GM18867 (cell line): ENCODE data around the gene TMEM151A.
A peak's percentile ranks its signal among the peaks of the same experiment; 100 is the strongest.
"Not testable (repeated sequence)": the region's sequence is repeated elsewhere in the genome, so short reads cannot be mapped to it uniquely, and the experiment has no call there.

ENCODE experiments used
- ATAC-seq: cut with Tn5 transposase; IDR thresholded peaks from one replicate; pipeline ENCODE4 v1.9.1; 2021; ENCODE audit warnings: mild to moderate bottlenecking, moderate library complexity; ENCODE audit not compliant: unreplicated experiment

TMEM151A gene

DNA sequence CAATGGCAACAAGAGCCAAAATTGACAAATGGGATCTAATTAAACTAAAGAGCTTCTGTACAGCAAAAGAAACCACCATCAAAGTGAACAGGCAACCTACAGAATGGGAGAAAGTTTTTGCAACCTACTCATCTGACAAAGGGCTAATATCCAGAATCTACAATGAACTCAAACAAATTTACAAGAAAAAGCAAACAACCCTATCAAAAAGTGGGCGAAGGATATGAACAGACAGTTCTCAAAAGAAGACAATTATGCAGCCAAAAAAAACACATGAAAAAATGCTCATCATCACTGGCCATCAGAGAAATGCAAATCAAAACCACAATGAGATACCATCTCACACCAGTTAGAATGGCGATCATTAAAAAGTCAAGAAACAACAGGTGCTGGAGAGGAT, 28.6 kb downstream of the TMEM151A start:
- ATAC-seq = not testable (repeated sequence)

DNA sequence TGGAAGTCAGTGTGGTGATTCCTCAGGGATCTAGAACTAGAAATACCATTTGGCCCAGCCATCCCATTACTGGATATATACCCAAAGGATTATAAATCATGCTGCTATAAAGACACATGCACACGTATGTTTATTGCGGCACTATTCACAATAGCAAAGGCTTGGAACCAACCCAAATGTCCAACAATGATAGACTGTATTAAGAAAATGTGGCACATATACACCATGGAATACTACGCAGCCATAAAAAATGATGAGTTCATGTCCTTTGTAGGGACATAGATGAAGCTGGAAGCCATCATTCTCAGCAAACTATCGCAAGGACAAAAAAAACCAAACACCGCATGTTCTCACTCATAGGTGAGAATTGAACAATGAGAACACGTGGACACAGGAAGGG, 29.1 kb downstream of the TMEM151A start:
- ATAC-seq = not testable (repeated sequence)

DNA sequence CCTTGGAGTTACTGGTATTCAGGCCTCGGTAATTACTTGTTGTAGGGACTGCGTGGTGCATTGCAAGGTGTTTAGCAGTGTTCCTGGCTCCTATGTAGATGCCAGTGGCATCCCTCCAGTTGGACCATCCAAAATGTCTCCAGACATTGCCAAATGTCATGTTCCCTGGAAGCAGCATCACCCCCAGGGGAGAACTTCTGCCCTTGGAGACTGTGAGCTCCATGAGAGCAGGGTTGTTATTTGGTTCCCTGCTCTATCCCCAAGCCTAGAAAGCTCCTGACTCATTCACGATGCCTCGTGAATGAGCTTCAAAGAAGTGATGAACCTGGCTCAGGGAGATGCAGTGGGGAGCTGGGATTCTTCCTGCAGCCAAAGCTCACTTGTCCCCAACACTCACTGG, 29.9 kb downstream of the TMEM151A start:
- ATAC-seq = no peak

DNA sequence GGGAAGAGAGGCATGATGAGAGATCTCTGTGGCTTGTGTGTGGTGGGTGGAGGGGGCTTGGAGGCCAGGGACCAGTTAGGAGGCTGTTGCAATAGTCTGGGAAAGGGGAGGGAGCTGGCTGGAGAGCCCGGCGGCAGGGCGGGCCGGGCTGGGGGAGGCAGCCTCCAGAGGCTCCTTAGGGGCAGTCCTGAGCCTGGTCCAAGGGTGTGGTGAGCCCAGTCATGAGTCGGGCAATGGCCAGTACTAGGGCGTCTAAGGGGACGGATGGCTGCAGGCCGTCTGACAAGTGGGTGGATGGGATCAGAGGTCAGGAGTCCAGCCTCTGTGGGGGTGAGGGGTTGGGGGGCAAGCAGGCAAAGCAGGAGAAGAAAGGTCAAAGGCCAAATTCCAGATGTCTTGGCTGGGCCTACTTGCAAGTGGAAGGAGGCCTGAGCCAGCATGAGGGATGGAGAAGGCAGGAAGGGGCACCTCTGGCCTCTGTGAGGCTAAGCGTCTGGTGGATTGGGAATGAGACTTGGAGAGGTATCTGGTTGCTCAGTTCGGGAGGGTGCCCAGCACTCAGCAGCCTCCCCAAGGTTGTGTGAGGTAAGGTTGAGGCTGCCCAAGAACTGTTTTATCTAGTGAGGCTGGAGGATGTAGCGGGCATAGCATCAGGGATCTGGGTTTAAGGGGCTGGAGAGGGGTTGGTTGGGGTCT, 31.2 kb downstream of the TMEM151A start:
- ATAC-seq = no peak

DNA sequence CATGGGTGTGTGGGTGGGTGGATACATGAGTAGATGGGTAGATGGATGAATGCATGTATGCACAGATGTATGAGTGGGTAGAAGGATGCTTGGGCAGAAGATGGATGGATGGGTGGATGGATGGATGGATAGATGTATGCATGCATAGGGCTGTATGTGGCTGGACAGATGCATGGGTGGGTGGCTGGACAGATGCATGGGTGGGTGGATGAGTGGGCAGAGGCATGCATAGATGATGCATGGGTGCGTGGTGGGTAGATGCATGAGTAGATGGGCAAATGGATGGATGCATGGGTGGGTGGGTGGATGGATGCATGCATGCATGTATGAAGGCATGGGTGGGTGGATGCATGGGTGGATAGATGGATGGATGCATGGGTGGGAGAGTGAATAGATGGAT, 32.0 kb downstream of the TMEM151A start:
- no peak for ATAC-seq

DNA sequence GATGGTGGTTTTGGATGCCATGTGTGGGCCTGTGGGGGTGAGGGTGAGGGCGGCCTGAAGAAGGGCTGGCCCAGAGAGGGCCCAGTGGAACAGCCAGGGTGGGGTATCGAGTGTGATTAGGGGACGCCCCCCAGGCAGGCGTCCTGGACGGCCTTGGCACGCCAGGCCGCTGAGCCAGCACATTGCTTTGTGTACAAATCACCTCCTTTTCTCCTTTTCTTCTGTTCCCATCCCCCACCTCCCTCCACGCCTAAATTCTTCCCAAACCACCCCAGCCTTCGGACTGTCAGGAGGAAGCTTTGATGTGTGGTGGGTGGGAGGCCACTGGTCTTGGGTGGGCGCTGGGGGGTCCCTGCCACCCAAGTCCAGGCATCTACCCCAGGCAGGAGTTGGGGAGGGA, 33.0 kb downstream of the TMEM151A start:
- no peak for ATAC-seq

DNA sequence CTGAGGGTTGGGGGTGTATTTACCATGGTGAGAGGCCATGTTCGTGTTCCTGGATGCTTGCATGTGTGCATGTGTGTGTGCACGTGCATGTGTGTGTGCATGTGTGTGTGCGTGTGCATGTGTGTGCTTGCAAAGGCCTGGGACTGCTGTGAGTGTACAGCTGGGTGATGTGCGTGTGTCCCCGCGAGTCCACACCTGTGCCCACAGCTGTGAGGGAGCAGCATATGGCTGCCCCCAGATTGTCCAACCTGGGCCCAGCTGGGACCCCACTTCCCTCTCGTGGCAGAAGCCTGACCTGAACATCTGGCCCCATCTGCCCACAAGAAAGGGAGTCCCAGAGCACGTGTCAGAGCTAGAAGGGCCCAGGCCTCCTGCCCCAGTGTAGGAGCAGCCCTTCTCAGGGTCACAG, 33.6 kb downstream of the TMEM151A start:
- no peak for ATAC-seq

DNA sequence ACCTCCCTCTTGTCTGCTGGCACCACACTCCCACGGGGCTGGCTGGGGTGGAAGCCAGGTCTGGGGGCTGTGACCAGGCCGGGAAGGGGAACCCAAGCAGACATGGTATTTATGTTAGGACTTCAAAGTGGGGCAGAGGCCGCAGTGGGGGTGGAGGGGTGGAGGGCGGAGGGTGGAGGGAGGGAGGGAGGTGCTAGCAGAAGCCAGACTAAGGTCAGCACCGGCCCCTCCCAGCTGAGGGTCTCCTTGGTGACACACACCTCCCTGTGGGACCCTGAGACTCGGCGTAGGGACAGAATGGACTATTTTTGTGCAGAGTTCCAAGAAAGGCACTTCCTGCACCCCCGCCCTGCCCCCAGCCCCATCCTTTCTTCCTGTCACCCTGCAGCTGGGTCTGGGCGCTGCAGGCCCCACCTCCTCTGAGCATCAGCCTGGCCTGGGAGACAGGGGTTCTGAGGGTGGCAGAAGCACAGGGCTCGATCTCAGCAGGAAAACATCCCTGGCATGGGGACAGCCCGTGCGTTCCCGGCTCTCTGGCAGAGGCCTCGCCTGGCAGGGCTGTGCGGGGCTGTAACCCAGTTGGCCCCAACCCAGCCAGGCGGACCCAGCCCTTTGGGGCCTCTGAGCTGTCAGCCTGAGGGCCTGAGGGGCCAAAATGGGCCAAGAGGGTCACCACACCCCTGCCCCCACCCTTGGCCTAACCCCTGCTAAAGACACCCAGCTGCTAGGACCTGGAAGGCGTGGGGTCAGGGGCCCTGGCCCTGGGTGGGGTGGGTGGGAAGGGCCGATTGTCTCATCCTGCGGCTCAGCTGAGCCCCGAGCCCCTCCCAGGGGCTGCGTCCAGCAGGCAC, 34.8 kb downstream of the TMEM151A start:
- ATAC-seq = no peak

DNA sequence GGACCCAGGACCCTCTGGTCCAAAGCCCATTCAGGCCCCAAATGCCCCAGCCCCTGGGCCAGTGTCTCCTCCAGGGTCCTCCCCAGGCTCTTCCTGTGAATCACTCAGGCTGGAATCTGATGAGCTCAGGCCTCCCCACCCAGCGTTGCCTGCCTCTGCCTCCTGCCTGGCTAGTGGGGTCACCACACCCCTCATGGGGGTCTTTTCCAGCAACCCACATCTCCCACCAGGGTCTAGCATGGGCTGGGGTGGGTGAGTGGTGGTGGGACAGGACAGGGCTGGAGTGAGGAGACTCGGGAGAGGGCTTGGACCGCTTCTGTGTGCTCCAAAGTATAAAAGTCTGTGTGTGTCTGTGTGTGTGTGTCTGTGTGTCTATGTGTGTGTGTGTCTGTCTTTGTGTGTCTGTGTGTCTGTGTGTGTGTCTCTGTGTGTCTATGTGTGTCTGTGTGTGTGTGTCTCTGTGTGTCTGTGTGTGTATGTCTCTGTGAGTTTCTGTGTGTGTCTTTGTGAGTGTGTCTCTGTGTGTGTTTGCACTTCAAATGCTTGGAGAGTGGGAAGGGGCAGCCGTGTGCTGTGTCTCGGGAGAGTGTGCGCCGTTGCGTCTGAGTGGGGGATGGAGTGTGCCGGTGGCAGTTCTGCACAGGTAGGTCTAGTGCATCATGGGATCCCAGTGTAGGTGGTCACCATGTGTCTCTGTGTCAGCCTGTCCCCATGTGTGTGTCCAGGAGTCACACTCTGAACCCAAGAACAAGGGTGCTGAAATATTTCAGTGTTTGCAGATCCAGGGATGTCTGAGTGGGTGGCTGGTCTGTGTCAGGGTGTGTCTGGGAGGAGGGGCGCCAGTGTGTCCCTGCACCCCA, 35.7 kb downstream of the TMEM151A start:
- no peak for ATAC-seq

DNA sequence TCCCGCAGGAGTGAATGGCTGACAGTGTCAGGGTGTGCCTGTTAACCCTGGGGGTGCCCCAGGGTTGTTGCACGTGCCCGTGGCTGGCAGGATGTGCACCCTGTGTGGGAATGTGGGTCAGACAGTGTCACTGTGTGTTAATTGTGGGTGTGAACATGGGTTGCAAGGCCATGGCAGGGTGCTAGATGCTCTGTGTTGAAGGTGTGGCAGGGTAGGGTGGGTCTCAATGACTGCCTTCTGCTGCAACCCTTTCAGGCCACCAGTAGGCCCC, 36.3 kb downstream of the TMEM151A start:
- ATAC-seq = no peak

DNA sequence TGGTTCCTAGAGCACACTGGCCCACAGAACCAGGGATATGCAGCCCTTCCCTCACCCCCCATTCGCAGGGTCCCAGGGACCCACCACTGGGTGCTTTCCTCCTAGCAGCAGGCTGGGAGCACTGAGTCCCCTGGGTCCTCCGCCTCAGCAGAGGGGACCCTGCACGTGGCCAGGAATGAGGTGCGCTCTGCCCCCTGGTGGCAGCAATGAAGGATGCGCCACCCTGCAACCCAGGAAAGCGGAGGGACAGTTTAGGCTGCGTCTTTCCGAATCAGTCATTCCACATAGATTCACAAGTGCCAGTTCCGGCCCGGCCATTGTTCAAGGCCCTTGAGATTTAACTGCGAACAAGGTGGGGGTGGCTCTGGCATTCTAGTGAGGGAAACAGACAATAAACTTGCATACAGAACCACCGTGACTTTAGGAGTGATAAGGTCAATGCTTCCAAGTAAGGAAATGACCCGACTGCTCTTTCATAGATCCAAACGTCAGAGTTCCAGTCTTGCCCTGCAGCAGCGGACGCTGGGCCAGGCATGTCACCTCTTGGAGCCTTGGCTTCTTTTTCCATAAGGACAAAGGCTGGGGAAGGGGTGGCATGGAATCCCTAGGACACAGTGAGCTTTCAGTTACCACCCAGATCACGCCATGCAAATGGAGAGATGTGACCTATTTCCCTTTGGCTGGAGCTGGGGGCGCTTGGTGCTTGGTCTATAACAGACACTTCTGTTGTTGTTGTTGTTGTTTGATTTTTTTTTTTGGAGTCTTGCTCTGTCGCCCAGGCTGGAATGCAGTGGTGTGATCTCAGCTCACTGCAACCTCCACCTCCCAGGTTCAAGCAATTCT, 36.8 kb downstream of the TMEM151A start:
- ATAC-seq = peak; percentile 62

DNA sequence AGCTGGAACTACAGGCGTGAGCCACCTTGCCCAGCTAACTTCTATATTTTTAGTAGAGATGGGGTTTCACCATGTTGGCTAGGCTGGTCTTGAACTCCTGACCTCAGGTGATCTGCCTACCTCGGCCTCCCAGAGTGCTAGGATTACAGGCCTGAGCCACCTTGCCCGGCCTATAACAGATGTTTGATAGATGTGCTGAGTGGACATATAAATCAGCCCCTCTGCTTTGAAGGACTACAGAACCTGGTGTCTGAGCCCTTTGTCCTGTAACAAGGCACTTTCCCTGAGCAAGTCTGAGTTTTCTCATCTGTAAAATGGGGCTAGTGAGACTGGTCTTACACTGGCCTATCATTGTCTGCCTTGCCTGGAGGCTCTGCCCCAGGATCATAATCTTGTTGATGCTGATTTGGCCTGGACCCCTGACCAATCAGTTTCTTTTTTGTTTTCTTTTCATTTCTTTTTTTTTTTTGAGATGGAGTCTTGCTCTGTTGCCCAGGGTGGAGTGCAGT, 37.5 kb downstream of the TMEM151A start:
- no peak for ATAC-seq

DNA sequence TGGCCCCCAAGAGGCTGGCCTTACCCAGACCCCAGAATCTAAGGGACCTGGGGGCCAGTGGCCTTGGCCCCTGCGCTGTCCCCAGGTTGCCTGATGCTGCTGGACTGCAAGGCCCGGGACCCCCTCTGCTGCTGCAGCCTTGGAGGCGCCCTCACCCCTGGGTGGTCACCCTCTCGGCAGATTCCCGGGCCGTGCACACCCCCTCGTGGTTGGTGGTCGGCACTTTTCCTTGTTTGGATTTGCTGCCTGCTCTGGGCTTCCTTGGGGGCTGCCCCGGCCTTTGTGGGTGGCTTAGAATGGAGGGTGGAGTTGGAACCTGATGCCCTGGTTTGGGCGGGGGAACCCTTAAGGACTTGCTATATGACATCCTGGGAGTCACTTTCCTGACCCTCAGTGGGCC, 39.2 kb downstream of the TMEM151A start:
- no peak for ATAC-seq

DNA sequence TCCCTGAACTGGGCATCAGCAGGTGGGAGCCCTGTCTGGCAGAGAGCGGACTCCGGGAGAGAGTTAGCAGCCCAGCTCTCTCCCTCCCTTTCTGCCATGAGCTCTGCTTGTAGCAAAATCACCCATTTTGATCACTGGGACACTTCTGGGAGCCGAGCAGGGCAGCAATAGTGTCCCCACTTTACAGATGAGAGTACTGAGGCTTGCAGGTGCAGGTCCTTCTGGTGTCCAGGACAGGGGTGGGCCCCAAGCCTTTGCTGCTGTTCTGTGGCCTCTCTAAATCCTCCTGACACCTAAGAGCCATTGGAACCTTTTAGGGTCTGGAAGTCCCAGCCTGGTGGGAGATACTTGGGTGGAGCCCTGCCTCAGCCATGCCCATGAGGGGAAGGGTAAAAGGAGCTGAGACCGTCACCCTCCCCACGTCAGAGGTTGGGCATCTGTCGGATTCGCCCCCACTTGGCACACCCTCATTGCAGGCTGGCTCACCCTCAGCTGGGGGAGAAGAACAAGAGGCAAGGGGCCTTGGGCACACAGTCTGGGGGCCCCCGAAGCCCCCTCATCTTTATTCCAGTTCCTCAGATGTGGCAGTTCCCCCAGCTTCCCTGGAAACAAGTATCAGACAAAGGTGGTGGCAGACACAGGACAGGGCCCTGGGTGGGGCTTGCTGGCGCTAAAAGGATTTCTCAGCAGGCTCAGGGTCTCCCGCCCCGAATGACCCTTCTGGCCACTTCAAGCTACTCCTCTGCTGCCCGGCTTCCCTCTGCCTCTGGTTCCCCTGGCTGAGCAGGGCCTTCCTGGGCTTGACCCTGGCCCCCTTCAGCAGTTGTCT, 40.1 kb downstream of the TMEM151A start:
- no peak for ATAC-seq

DNA sequence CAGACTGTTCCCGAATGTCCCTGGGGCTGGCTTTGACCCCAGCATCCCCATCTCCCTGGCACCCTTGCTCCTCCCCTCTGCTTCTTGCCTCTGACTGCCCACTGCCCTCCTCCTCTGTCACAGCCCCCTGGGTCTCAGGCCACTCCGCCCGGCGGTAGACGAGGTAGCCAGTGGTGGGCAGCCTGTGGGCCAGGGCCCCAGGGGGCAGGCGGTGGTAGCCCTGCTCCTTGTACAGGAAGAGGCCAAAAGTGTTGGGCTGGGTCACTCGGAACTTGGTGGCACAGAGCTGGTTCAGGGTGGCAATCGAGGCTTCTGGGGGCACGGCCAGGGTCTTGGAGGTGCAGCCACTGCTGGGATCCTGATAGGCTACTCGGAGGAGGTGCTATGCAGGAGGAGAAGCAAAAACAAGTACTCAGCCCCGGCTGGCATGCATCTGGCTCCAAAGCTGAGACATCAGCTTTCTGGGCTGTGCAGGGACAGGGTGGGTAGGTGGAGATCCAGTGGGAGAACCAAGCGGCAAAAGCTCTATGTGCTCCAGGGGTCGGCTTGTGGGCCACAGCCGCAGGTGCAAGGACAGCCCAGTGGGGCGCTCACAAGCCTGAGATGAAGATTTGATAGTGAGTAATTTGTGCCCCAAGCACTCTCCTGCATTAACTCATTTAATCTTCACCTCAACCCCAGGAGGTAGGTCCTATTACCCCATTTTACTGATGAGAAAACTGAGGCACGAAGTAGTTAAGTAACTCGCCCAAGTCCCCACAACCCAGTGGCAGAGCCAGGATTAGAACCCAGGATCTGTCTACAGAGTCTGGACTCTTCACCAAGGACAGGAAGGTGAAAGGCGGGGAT, 40.9 kb downstream of the TMEM151A start:
- ATAC-seq = no peak

DNA sequence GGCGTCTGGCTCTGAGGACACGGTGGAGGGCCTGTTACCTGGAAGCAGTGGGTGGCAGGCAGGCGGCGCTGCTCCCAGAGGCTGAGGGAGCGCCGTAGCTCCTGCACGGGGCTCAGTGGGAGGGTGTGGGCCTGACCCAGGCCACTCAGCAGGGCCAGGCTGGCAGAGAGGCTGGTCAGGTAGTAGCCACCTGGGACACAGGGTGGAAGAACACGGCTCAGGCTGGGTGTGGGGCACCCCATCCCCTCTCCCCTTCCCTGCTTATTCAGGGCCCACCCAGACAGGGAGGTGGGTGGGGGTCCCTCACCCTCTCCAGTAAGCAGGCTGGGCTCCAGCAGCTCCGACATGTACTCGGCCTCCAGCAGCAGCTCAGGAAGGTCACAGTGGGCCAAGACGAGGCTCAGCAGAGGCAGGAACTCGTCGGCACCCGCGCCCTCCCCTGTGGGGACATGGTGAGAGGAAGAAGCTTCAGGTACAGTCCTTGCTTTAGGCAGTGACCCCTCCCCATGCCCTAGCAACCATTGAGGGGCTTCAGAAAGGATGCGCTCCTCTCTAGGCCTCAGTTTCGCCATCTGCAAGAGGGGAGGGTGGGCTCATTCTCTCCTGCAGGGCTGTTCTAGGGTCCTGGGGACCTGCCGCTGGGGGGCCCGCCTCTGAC, 41.7 kb downstream of the TMEM151A start:
- ATAC-seq = no peak

DNA sequence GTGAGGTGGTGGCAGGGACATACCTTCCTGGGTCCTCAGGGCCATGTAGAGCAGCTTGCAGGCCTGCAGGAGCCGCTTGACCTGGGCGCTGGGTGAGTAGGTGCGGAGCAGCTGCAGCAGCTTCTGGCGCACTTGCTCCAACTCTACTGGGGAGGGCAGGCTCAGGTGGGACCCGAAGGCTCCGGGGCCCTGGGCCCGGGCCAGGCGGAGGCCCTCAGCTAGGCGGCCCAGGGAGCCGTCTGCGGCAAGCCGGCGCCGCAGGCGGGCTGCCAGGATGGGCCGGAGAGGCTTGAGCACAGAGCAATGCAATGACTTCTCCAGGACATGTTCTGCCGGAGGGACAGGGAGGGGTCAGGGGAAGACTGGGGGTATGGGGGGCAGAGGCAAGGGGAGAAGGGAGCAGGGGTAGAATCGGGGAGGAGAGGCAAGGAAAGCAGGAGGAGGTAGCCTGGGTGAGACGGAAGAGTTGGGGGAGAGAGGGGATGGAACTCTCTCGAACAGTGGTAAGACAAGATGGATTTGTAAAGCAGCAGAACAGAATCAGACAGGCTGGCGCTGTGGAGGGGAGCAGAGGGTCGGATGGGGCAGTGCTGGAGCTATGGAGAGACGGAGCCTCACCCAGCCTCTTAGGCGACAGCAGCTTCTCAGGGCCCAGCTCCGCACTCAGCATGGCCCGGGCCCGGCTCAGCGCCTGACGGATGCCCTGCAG, 42.4 kb downstream of the TMEM151A start:
- no peak for ATAC-seq
